Heart right ventricle (tissue), 16 donors: ENCODE data around the gene SEC31B. TPM values are rescaled to one million over a fixed set of nuclear protein-coding genes. Genes with fewer than 3 reads are reported as not detected.

Experiments used
- ATAC-seq, 8 donors: fragments of 200-7000 bp; cut with Tn5 transposase; one replicate each; pipeline ENCODE4 v1.9.1; 2020; ENCODE audit warnings: mild to moderate bottlenecking in 8 of 8, moderate library complexity in 8 of 8, moderate number of reproducible peaks in 1 of 8
- DNase-seq, 2 donors: peaks; one replicate each; pipeline ENCODE4 v3.0.0-alpha.2; 2020
- H3K27ac ChIP-seq, 10 donors: fragments of 200-600 bp; sonication (generic) in 2 of 10; one replicate each; pipeline versions ENCODE4 v1.5.0 to v1.8.0; 2020 to 2022; ENCODE audit warnings: mild to moderate bottlenecking in 3 of 10
- H3K27me3 ChIP-seq, 7 donors: fragments of 200-600 bp; one replicate each; pipeline ENCODE4 v1.8.0; 2021 to 2022; ENCODE audit warnings: mild to moderate bottlenecking in 2 of 7
- H3K36me3 ChIP-seq, 9 donors: fragments of 200-600 bp; sonication (generic) in 1 of 9; one replicate each; pipeline versions ENCODE4 v1.5.0 to v1.8.0; 2020 to 2022; ENCODE audit warnings: mild to moderate bottlenecking in 2 of 9
- H3K4me1 ChIP-seq, 9 donors: fragments of 200-600 bp; sonication (generic) in 1 of 9; one replicate each; pipeline versions ENCODE4 v1.5.0 to v1.8.0; 2020 to 2022; ENCODE audit warnings: mild to moderate bottlenecking in 4 of 9
- H3K4me3 ChIP-seq, 10 donors: fragments of 200-600 bp; sonication (generic) in 2 of 10; one replicate each; pipeline versions ENCODE4 v1.5.0 to v1.8.0; 2020 to 2022; ENCODE audit warnings: mild to moderate bottlenecking in 7 of 10, moderate library complexity in 2 of 10
- H3K9me3 ChIP-seq, 11 donors: fragments of 200-600 bp in 10 of 11; sonication (generic) in 2 of 11; one replicate each; pipeline versions ENCODE4 v1.5.0 to v1.8.0; 2013 to 2022; ENCODE audit warnings: mild to moderate bottlenecking in 2 of 11, control low read depth in 1 of 11, moderate library complexity in 1 of 11
- CTCF ChIP-seq, 9 donors: fragments of 200-600 bp; sonication (generic) in 2 of 9; IDR thresholded peaks; one replicate each; pipeline versions ENCODE4 v1.5.0 to v1.8.0; 2021 to 2022; ENCODE audit warnings: antibody characterized with exemption in 9 of 9, mild to moderate bottlenecking in 5 of 9, moderate library complexity in 1 of 9
- WGBS, 2 donors: extraction: QIAGEN DNeasy Blood & Tissue Kit; methylation state at CpG; one replicate each; pipeline ENCODE4 v1.1.7; 2013; ENCODE audit warnings: inconsistent platforms in 1 of 2; 5-methylcytosine and 5-hydroxymethylcytosine counted together
- intact Hi-C, 10 donors: fragments of 100-400 bp; cut with DNase I; formaldehyde crosslinking; loops; one replicate each; pipeline versions ENCODE4 v1.11.1 to v1.14.2; 2022
- polyA plus RNA-seq, 2 donors: library from polyadenylated mRNA; stranded (reverse); fragments of 200-250 nt; gene quantifications; one replicate each; pipeline ENCODE4 v1.2.3, GENCODE V29; 2013
- total RNA-seq, 10 donors: library from RNA; stranded (reverse); fragmentation: NEBNext Ultra II Directional in 3 of 10; extraction: Animal tissue kit (Norgen Biotek cat#: 25700) in 3 of 10; gene quantifications; one replicate each; pipeline versions ENCODE4 v1.2.1 to v1.2.4, GENCODE V29; 2021 to 2023
- donor health status: Arrhythmogenic right ventricular cardiomyopathy.
- donor health status: ischemic (EF 13 %, LVEDD 7.1; RV severe dilation, severe dysfunction).
- donor health status: healthy with polysubstance abuse.
- donor health status: DM: no; HTN: yes; CAD: no.
- donor health status: DM: no; HTN: no; CAD: no.
- donor health status: ischemic (EF 25% LVEDD 6.9; RV normal size, moderate dysfunction).
- donor health status: ischemic (EF 25% LVEDD 5.7; RV mildly dilated, moderate dysfunction).
- donor health status: healthy.
- donor health status: DM: yes; HTN: yes; CAD: no.
- donor health status: Ischemic cardiomyopathy.
- donor health status: ischemic (EF 35%, LVEDD 5.7; RV mildly dilated, moderate dysfunction).
- donor health status: nonischemic (EF 11% LVEDD 7.7; RV severe dilation, severe dysfunction).
- donor health status: DM: yes; HTN: yes; CAD: no.
- donor health status: PGD.
- donor health status: ischemic (EF 29% LVEDD 5.4; RV normal size, mild dysfunction).
- donor health status: nonischemic (EF 23%, LVEDD 6.1; RV moderate dilation, normal function).

SEC31B gene
- total and polyA plus RNA-seq, 12 donors, result 2.7 to 28.2 (median 8.3) TPM

GRCh38 chr10:100468978-100469377, 50.7 kb downstream of the SEC31B start:
- intact Hi-C loops, result no loop called here
- DNase-seq (no peak), ATAC-seq (no peak)
- Histone ChIP-seq H3K9me3 (no peaks in the 10 kb centered on the region), H3K36me3 (no peaks in the 10 kb centered on the region), H3K4me1 (no peaks in the 10 kb centered on the region), H3K4me3 (no peak overlapping the region), H3K27me3 (peaks cover 0 to 43% (median 25%) of the 10 kb centered on the region in 7 donors), H3K27ac (no peak overlapping the region)
- TF ChIP-seq CTCF (IDR thresholded peaks at IDR 0.05), result no peak

- TF ChIP-seq CTCF (IDR thresholded peaks at IDR 0.05), result no peak
These were observed 51.3 kb downstream of the SEC31B start for GRCh38 chr10:100468322-100468721.

GRCh38 chr10:100462709-100463108, 57.0 kb downstream of the SEC31B start, which contains the start of gene WNT8B:
WNT8B (plus strand) TSS chr10:100463009; CDS start chr10:100463169, 160 bp downstream.
- Histone ChIP-seq H3K27ac (no peak within 1 kb of the TSS), H3K4me3 (no peak within 1 kb of the TSS), H3K4me1 (no peaks in the 10 kb centered on the region), H3K9me3 (peaks cover 0 to 4% (median 0%) of the 10 kb centered on the region in 11 donors), H3K27me3 (peaks cover 0 to 27% (median 5%) of the 10 kb centered on the region in 7 donors), H3K36me3 (no peaks in the 10 kb centered on the region)
- intact Hi-C loops, result no loop called here
- no peak for ATAC-seq
- WGBS, 2 donors, result 44 to 53% methylated on average over 4 of the region's 4 CpGs
- no peak for DNase-seq
- TF ChIP-seq CTCF (IDR thresholded peaks at IDR 0.05), result no peak

More at GRCh38 chr10:100468322-100468721, 51.3 kb downstream of the SEC31B start:
- DNase-seq (no peak), ATAC-seq (no peak)
- H3K36me3 ChIP-seq, result no peaks in the 10 kb centered on the region
- 57 to 61% methylated on average over 5 of the region's 5 CpGs for WGBS, 2 donors
- H3K4me1 ChIP-seq, result no peaks in the 10 kb centered on the region
- H3K9me3 ChIP-seq, result no peaks in the 10 kb centered on the region
- H3K4me3 ChIP-seq, result no peak overlapping the region
- intact Hi-C loops, result no loop called here
- H3K27ac ChIP-seq, result no peak overlapping the region
- H3K27me3 ChIP-seq, result peaks cover 0 to 39% (median 23%) of the 10 kb centered on the region in 7 donors

GRCh38 chr10:100448951-100449350, 70.7 kb downstream of the SEC31B start:
- peaks cover 0 to 6% (median 0%) of the 10 kb centered on the region in 9 donors for H3K4me1 ChIP-seq
- intact Hi-C loops, result loop anchor here in 1 of 10 donors (10.0 kb wide), 1 partner anchor 426 kb away; no protein-coding TSS in a partner anchor
- no peak overlapping the region for H3K4me3 ChIP-seq
- WGBS, 2 donors, result 79 to 88% methylated on average over 4 of the region's 4 CpGs
- peaks cover 0 to 9% (median 0%) of the 10 kb centered on the region in 11 donors for H3K9me3 ChIP-seq
- H3K36me3 ChIP-seq, result no peaks in the 10 kb centered on the region
- DNase-seq, result no peak
- TF ChIP-seq CTCF (IDR thresholded peaks at IDR 0.05), result no peak
- peaks cover 0 to 37% (median 8%) of the 10 kb centered on the region in 7 donors for H3K27me3 ChIP-seq
- ATAC-seq, result no peak
- H3K27ac ChIP-seq, result no peak overlapping the region
